ENCODE measurements around the gene TTLL8.

Gene TTLL8

DNA sequence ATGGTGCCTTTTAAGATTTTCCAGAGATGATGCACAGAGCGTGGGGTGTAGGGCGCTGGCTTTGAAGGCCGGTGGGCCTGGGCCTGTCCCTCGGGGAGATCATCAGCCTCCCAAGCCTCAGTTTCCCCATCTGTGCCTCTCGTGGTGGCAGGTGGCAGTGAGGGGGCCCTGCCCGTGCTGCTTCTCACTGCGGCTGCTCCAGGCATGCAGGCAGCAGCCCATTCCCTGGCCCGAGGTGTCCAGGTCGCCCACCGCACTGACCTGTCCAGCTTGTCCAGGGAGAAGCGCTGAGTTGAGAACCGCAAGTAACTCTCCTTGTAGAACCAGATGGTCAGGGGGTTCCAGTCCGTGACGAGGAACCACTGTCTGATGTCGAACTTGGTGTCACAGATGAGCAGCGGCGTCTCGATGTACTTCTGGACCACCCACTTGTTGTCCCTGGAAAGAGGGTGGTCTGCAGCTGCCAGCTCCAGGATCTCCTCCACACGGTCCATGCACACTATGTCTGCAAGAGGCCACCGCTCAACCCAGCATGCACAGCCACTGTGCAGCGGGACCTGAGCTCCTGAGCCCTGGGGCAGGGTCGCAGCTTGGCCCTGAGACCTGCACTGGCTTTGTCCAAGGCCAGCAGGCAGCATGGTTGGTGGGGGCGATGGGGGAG lies 25.0 kb downstream of the TTLL8 start:
- no peak overlapping the region for H2AFZ ChIP-seq (ENCODE audit: low read length)
- no peak for TF ChIP-seq EZH2phosphoT487 (IDR thresholded peaks at IDR 0.05; ENCODE audit: borderline replicate concordance)
- no peak overlapping the region for H3K4me3 ChIP-seq (ENCODE audit: low read length, poor library complexity, severe bottlenecking)
- H3K36me3 ChIP-seq (ENCODE audit: insufficient read depth, low read length): no peaks in the 10 kb centered on the region
- H3F3A ChIP-seq (ENCODE audit: low read depth): no peaks in the 10 kb centered on the region
- no peak overlapping the region for H3K4me2 ChIP-seq (ENCODE audit: low read depth, low read length, poor library complexity, severe bottlenecking)
- H3K4me1 ChIP-seq (ENCODE audit: insufficient read depth, low read length, poor library complexity, severe bottlenecking): no peaks in the 10 kb centered on the region
- H3K27me3 ChIP-seq (ENCODE audit: insufficient read depth, low read length, poor library complexity, severe bottlenecking): no peaks in the 10 kb centered on the region
- H3K9me3 ChIP-seq (ENCODE audit: insufficient read depth, low read depth, low read length): no peaks in the 10 kb centered on the region
- H3K9ac ChIP-seq (ENCODE audit: low read depth, low read length, poor library complexity, severe bottlenecking): no peak overlapping the region
- H3K79me2 ChIP-seq (ENCODE audit: insufficient read depth, low read length): no peaks in the 10 kb centered on the region
- H4K20me1 ChIP-seq (ENCODE audit: insufficient read depth, low read length, poor library complexity, severe bottlenecking): no peaks in the 10 kb centered on the region
- H3K9me2 ChIP-seq (replicated peaks; ENCODE audit: low read depth, low read length): no peaks in the 10 kb centered on the region

DNA sequence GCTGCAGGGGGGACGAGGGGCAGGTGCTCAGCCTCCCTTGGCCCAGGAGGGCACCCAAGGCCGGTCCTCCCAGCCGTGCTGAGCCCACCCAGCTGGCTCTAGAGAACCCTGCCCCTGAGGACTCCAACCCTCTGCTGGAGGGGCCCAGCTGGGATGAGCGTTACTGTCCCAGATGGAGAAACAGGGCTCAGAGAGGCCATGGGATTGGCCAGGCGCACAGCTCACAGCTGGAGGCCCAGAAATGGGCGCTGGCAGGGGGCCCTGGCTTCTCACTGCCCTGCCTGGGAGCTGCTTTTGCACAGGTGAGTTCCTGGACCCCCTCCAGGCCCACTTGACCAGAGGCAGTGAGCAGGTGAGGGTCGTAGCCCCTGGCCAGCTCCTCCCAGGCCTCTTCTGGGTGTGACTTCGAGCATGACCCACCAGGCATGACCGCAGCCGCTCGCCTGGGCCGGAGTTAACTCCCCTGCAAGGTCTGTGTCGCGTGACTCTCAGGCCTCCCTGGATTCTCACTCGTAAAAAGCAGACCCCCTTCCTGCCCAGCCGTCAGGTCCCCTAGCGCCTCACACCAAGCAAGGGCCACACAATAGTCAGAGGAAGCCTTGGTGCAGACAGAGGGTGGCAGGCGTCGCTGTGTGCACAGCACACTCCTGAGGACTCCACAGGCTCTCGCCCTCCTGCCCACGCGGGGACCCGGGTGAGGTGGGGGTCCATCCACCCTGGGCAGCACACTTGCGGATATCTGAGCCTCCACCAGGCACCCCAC lies 25.8 kb downstream of the TTLL8 start:
- Histone ChIP-seq H3K4me3 (ENCODE audit: low read length, poor library complexity, severe bottlenecking) (no peak overlapping the region), H3K9me2 (replicated peaks; ENCODE audit: low read depth, low read length) (no peaks in the 10 kb centered on the region), H3K4me2 (ENCODE audit: low read depth, low read length, poor library complexity, severe bottlenecking) (no peak overlapping the region), H3K4me1 (ENCODE audit: insufficient read depth, low read length, poor library complexity, severe bottlenecking) (no peaks in the 10 kb centered on the region), H3K79me2 (ENCODE audit: insufficient read depth, low read length) (no peaks in the 10 kb centered on the region), H3K36me3 (ENCODE audit: insufficient read depth, low read length) (no peaks in the 10 kb centered on the region), H2AFZ (ENCODE audit: low read length) (no peak overlapping the region), H3K9me3 (ENCODE audit: insufficient read depth, low read depth, low read length) (no peaks in the 10 kb centered on the region), H3K27me3 (ENCODE audit: insufficient read depth, low read length, poor library complexity, severe bottlenecking) (no peaks in the 10 kb centered on the region), H3F3A (ENCODE audit: low read depth) (no peaks in the 10 kb centered on the region), H3K9ac (ENCODE audit: low read depth, low read length, poor library complexity, severe bottlenecking) (no peak overlapping the region), H4K20me1 (ENCODE audit: insufficient read depth, low read length, poor library complexity, severe bottlenecking) (no peaks in the 10 kb centered on the region)
- TF ChIP-seq, protein P1, sequence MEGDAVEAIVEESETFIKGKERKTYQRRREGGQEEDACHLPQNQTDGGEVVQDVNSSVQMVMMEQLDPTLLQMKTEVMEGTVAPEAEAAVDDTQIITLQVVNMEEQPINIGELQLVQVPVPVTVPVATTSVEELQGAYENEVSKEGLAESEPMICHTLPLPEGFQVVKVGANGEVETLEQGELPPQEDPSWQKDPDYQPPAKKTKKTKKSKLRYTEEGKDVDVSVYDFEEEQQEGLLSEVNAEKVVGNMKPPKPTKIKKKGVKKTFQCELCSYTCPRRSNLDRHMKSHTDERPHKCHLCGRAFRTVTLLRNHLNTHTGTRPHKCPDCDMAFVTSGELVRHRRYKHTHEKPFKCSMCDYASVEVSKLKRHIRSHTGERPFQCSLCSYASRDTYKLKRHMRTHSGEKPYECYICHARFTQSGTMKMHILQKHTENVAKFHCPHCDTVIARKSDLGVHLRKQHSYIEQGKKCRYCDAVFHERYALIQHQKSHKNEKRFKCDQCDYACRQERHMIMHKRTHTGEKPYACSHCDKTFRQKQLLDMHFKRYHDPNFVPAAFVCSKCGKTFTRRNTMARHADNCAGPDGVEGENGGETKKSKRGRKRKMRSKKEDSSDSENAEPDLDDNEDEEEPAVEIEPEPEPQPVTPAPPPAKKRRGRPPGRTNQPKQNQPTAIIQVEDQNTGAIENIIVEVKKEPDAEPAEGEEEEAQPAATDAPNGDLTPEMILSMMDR (conservative IDR thresholded peaks at IDR 0.05; ENCODE audit: low read length): no peak
- no peak for TF ChIP-seq EZH2phosphoT487 (IDR thresholded peaks at IDR 0.05; ENCODE audit: borderline replicate concordance)

DNA sequence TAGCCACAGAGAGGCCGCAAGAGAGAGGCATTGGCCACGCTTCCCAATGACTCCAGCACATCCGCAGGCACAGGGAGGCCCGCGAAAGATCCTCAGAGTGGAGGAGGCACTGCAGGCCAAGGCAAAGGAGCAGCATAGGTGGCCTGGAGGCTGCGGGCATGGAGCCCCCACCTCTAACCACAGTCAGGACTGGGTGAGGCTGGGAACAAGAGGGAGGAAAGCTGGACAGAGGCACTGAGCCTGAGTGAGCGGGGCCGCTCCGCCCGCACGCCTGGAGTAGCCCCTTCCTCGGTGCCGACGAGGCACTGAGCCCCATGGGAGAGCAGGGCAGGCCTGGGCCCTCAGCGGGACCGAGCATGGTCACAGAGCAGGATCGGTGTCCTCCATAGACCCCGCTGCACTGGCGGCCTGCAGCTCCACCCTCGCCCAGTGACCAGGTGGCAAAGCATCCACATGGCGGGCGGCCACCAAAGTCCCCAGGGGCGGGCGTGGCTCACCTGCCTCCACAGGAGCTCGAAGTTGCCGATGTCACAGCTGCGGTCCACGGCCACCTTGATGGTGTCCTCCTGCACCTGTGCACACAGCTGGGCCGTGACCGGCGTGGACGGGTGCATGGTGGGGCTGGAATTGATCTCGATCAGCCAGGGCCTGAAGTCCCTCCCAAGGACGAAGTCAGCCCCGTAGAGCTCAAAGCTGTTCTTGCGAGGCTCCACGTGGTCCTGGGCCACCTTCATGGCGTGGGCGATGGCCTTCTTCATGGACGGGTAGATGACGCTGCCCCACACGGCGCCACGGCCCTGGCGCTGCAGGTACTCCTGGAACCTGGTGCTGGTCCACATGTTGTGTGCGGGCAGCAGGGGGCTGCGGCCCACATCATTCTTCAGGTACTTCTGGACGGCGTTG lies 26.7 kb downstream of the TTLL8 start:
- Histone ChIP-seq H3K36me3 (ENCODE audit: insufficient read depth, low read length) (no peaks in the 10 kb centered on the region), H3K9ac (ENCODE audit: low read depth, low read length, poor library complexity, severe bottlenecking) (no peak overlapping the region), H2AFZ (ENCODE audit: low read length) (no peak overlapping the region), H3K9me3 (ENCODE audit: insufficient read depth, low read depth, low read length) (no peaks in the 10 kb centered on the region), H3K4me2 (ENCODE audit: low read depth, low read length, poor library complexity, severe bottlenecking) (no peak overlapping the region), H3K4me3 (ENCODE audit: low read length, poor library complexity, severe bottlenecking) (no peak overlapping the region), H3K27me3 (ENCODE audit: insufficient read depth, low read length, poor library complexity, severe bottlenecking) (no peaks in the 10 kb centered on the region), H3K79me2 (ENCODE audit: insufficient read depth, low read length) (no peaks in the 10 kb centered on the region), H3F3A (ENCODE audit: low read depth) (no peaks in the 10 kb centered on the region), H4K20me1 (ENCODE audit: insufficient read depth, low read length, poor library complexity, severe bottlenecking) (no peaks in the 10 kb centered on the region), H3K9me2 (replicated peaks; ENCODE audit: low read depth, low read length) (no peaks in the 10 kb centered on the region), H3K4me1 (ENCODE audit: insufficient read depth, low read length, poor library complexity, severe bottlenecking) (no peaks in the 10 kb centered on the region)
- TF ChIP-seq, protein P1 (conservative IDR thresholded peaks at IDR 0.05; ENCODE audit: low read length): no peak
- TF ChIP-seq EZH2phosphoT487 (IDR thresholded peaks at IDR 0.05; ENCODE audit: borderline replicate concordance): no peak

Data from Loucy (cell line).